Loucy (cell line): ENCODE data around the gene NAV2.

Experiments
- H2AFZ ChIP-seq: fragments of 200-600 bp; sonication (generic); 2 replicates; pipeline ENCODE4 v1.6.0; 2016; ENCODE audit warnings: antibody characterized with exemption, mild to moderate bottlenecking, low read length, moderate library complexity
- H3F3A ChIP-seq: fragments of 200-600 bp; 2 replicates; pipeline ENCODE4 v1.6.0; 2016; ENCODE audit warnings: antibody characterized with exemption, low read depth, mild to moderate bottlenecking
- H3K27me3 ChIP-seq: fragments of 200-600 bp; sonication (generic); 2 replicates; pipeline ENCODE4 v1.6.1; 2014; ENCODE audit warnings: low read length, mild to moderate bottlenecking; ENCODE audit not compliant: insufficient read depth, poor library complexity, severe bottlenecking
- H3K36me3 ChIP-seq: fragments of 200-600 bp; sonication (generic); 2 replicates; pipeline ENCODE4 v1.6.1; 2016; ENCODE audit warnings: low read length; ENCODE audit not compliant: insufficient read depth
- H3K4me1 ChIP-seq: fragments of 200-600 bp; sonication (generic); 2 replicates; pipeline ENCODE4 v1.5.1; 2014; ENCODE audit warnings: low read length, mild to moderate bottlenecking; ENCODE audit not compliant: insufficient read depth, poor library complexity, severe bottlenecking
- H3K4me2 ChIP-seq: fragments of 200-600 bp; sonication (generic); 2 replicates; pipeline ENCODE4 v1.6.0; 2014; ENCODE audit warnings: antibody characterized with exemption, low read length, low read depth, mild to moderate bottlenecking; ENCODE audit not compliant: poor library complexity, severe bottlenecking
- H3K4me3 ChIP-seq: fragments of 200-600 bp; sonication (generic); 2 replicates; pipeline ENCODE4 v1.5.1; 2014; ENCODE audit warnings: low read length, mild to moderate bottlenecking, mixed read lengths; ENCODE audit not compliant: poor library complexity, severe bottlenecking
- H3K79me2 ChIP-seq: fragments of 200-600 bp; sonication (generic); 2 replicates; pipeline ENCODE4 v1.6.1; 2014; ENCODE audit warnings: low read length; ENCODE audit not compliant: insufficient read depth
- H3K9ac ChIP-seq: fragments of 200-600 bp; sonication (generic); 2 replicates; pipeline ENCODE4 v1.6.0; 2014; ENCODE audit warnings: mild to moderate bottlenecking, low read depth, low read length, moderate library complexity; ENCODE audit not compliant: poor library complexity, severe bottlenecking
- H3K9me2 ChIP-seq: fragments of 200-600 bp; sonication (generic); replicated peaks from 2 replicates; pipeline ENCODE4 v1.6.1; 2016; ENCODE audit warnings: low read depth, low read length, mixed read lengths
- H3K9me3 ChIP-seq: fragments of 200-600 bp; sonication (generic); 2 replicates; pipeline ENCODE4 v1.6.1; 2014; ENCODE audit warnings: mild to moderate bottlenecking, antibody characterized with exemption, low read length, low read depth; ENCODE audit not compliant: insufficient read depth
- H4K20me1 ChIP-seq: fragments of 200-600 bp; sonication (generic); 2 replicates; pipeline ENCODE4 v1.6.0; 2014; ENCODE audit warnings: antibody characterized with exemption, low read length, mild to moderate bottlenecking; ENCODE audit not compliant: insufficient read depth, poor library complexity, severe bottlenecking
- EZH2phosphoT487 ChIP-seq: fragments of 200-600 bp; IDR thresholded peaks from 2 replicates; pipeline ENCODE4 v1.6.1; 2018; ENCODE audit warnings: antibody characterized with exemption, mild to moderate bottlenecking, moderate library complexity, borderline replicate concordance
- TF ChIP-seq, protein P1 (sequence below): fragments of 200-600 bp; sonication (generic); conservative IDR thresholded peaks from 2 replicates; pipeline ENCODE4 v1.5.1; 2014; ENCODE audit warnings: mild to moderate bottlenecking, antibody characterized with exemption, low read length

The NAV2 gene

DNA sequence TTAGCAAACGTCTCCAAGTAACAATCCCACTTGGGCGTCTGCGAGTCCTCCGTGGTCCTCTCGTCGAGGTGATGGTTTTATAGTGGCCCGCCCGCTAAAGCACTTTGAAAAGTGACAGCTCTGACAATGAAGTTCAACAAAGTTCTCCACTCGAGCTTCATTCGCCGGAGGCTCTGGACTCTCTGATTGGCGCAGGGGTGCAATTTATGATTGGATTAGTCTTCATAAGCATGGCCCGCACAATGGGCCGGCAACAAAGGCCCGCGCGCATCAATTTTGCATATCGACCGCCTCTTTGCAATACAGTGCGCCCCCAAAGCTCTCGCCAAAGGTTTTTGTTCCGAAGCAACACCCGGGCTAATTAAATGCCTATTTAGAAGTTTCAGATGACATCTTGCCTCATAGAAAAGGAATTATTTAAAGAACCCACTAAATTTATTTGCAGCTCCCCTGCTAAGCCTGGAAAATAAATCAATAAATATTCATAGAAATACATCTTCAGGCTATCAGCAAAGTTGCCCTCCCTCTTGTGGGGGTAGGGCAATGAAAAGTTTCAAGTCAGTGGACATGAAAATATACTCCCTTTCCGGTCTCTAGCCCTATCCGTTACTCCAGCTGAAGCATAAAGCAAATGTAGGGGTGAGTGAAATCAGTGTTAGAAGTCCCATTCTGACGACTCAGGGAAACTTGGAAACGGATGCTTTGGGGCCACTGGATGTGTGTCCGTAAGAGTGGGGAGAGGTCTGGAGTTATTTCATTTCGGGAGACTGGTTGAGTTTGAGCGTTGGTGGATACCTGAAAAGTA lies 448.0 kb downstream of the NAV2 start, which contains the start of gene DBX1:
Gene DBX1 (minus strand): TSS at position 51 of the 805 bp plus-strand sequence. CDS start 151 bp downstream, outside the sequence.
- no peak for TF ChIP-seq EZH2phosphoT487
- TF ChIP-seq, protein P1, sequence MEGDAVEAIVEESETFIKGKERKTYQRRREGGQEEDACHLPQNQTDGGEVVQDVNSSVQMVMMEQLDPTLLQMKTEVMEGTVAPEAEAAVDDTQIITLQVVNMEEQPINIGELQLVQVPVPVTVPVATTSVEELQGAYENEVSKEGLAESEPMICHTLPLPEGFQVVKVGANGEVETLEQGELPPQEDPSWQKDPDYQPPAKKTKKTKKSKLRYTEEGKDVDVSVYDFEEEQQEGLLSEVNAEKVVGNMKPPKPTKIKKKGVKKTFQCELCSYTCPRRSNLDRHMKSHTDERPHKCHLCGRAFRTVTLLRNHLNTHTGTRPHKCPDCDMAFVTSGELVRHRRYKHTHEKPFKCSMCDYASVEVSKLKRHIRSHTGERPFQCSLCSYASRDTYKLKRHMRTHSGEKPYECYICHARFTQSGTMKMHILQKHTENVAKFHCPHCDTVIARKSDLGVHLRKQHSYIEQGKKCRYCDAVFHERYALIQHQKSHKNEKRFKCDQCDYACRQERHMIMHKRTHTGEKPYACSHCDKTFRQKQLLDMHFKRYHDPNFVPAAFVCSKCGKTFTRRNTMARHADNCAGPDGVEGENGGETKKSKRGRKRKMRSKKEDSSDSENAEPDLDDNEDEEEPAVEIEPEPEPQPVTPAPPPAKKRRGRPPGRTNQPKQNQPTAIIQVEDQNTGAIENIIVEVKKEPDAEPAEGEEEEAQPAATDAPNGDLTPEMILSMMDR = no peak
- Histone ChIP-seq H3K79me2 (no peaks in the 10 kb centered on the region), H3K4me3 (no peak within 1 kb of the TSS), H3K4me2 (no peak within 1 kb of the TSS), H3K9me3 (no peaks in the 10 kb centered on the region), H3K9me2 (no peaks in the 10 kb centered on the region), H3K4me1 (no peaks in the 10 kb centered on the region), H4K20me1 (no peaks in the 10 kb centered on the region), H3K36me3 (no peaks in the 10 kb centered on the region), H3K27me3 (no peaks in the 10 kb centered on the region), H3K9ac (no peak within 1 kb of the TSS), H2AFZ (no peak within 1 kb of the TSS), H3F3A (no peaks in the 10 kb centered on the region)

DNA sequence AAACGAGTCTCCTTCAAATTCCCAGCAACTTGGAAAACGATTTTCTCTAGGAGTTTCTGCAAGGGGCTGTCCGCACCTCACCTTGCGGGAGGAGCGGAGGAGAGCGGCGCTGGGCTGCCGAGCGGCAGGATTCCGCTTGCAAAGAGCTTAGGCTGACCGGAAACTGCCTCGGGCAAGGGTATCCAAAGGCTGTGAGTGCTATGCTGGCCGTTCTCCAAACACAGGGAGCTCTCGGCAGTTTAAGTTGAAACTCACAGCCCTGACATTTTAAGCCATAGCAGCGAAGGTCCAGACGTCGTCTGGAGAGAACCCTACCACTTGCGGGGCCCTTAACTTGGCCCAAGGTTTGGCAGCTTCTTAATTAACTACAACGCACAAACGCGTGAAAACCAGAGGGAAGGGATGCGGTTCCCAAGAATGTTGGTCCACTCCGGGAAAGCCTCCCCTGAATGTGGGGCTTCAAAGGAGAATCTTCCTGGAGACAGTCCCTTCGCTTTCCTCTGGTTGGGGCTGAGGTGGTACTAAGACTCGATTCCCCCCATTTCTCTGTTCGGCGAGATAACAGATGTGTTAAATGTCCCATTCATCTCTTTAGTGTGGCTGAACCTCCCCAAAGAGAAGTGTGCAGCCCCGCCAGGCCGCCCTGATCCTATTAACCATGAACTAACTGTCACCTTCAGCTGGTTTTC lies 448.7 kb downstream of the NAV2 start:
- H3K4me1 ChIP-seq = no peaks in the 10 kb centered on the region
- H3K36me3 ChIP-seq = no peaks in the 10 kb centered on the region
- no peaks in the 10 kb centered on the region for H3F3A ChIP-seq
- no peak overlapping the region for H3K4me2 ChIP-seq
- TF ChIP-seq EZH2phosphoT487 = no peak
- TF ChIP-seq, protein P1 = no peak
- no peaks in the 10 kb centered on the region for H3K79me2 ChIP-seq
- no peaks in the 10 kb centered on the region for H3K9me3 ChIP-seq
- no peaks in the 10 kb centered on the region for H4K20me1 ChIP-seq
- H3K27me3 ChIP-seq = no peaks in the 10 kb centered on the region
- no peaks in the 10 kb centered on the region for H3K9me2 ChIP-seq
- H2AFZ ChIP-seq = no peak overlapping the region
- H3K4me3 ChIP-seq = no peak overlapping the region
- H3K9ac ChIP-seq = no peak overlapping the region

DNA sequence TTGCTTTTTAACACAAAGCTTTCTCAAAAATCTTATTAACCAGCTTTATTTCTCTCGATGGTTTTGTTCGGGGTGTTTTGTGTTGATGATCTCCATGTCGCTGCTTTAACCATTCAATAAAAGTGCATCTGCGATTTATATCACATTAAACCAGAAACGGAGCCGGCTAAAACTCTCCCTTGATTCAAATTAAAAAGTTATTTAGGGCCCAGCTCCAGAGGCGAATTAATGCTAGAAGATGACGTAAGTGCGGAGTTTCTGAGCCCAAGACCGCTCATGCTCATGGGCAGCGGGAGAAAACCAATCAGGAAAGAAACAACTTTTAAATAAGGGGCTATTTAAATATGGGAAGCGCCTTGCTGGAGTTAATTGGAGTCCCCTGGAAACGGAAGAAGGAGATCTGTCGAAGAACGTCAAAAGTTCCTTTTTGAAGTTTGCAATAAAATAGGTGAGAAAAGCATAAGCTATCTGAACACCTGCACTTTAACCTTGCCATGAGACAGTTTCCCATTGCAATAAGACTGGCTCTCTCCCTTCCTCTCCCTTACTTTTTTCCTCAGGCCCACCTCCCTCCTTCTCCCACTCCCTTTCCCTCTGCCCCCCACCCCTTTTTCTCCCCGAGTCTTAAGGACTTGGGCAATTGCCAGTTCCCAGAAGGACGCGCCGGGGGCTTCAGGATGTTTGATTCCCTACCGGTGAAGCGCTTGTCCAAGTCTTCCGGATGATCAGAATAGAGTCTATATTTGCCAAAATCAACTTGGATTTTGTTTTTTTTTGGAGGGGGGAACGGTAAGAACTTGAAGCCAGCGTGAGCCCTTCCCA lies 449.5 kb downstream of the NAV2 start:
- Histone ChIP-seq H3K4me3 (no peak overlapping the region), H2AFZ (no peak overlapping the region), H3K79me2 (no peaks in the 10 kb centered on the region), H3F3A (no peaks in the 10 kb centered on the region), H3K36me3 (no peaks in the 10 kb centered on the region), H3K9ac (no peak overlapping the region), H3K27me3 (no peaks in the 10 kb centered on the region), H4K20me1 (no peaks in the 10 kb centered on the region), H3K9me3 (no peaks in the 10 kb centered on the region), H3K4me2 (no peak overlapping the region), H3K4me1 (no peaks in the 10 kb centered on the region), H3K9me2 (no peaks in the 10 kb centered on the region)
- TF ChIP-seq, protein P1 = no peak
- TF ChIP-seq EZH2phosphoT487 = no peak
